CD4-positive, alpha-beta T cell treated with Interleukin-6 for 4 hours (primary cell): ENCODE results near the gene CDON.

Experiments
- DNase-seq: peaks from one replicate; pipeline ENCODE4 v3.0.0-alpha.2; 2020; ENCODE audit warnings: mixed read lengths

Gene CDON

DNA sequence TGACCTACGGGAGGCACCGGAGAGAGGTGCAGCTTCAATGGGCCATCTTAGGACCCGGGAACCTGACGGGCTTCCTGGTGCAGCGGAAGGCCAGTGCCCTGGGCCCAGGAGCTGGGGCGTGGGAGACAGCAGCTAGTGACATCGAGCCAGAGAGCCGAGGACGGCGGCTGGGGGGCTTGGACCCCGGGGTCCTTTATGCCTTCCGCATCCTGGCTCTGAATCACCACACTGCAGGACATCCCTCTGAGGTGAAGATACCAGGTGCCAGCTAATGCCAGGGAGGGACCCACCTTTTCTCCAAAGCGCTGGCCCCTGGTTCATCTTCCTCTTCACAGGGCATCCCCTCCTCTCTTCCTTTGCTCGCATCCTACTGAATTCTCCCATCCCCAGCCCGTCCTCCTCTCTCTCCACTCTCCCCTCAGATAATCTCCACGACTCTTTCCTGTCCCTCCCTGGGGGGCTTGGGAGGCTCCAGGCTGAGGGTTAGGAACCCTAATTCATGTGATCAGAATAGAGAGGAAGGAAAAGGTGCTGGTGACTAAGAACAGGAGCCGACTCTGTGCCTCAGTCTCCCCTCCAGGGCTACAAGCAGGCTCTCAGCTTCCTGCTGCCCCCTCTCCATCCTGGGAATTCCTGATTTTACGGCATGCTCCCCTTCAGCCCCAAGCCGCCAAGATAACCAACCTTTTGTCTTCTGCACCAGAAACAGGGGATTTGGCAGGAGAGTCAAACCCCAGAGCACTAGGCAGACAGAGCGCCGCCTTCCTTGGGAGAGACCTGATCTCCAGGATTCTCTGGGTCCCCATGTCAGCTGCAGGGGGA lies 108.3 kb downstream of the CDON start:
- DNase-seq, result no peak

DNA sequence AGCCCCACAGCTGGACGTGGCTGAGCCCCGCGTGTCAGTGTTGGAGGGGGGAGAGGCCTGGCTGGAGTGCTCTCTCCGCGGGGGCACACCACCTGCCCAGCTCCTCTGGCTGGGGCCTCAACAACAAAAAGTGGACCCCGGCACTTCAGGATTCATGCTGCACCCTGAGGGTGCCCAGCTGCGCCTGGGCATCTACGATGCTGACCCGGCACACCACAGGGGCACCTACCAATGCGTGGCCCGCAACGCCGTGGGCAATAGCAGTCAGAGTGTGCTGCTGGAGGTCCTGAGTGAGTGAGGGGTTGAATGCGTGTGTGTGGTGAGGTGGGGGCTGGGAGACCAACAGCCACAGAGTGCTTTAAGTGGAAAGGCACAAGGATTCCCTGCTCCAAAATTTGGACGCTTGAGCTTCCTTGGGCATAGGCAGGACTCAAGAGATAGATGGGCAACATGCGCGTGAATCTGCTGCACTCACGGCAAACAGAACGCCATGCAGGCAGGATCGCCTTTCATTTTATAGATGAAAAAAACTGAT lies 109.2 kb downstream of the CDON start:
- no peak for DNase-seq

DNA sequence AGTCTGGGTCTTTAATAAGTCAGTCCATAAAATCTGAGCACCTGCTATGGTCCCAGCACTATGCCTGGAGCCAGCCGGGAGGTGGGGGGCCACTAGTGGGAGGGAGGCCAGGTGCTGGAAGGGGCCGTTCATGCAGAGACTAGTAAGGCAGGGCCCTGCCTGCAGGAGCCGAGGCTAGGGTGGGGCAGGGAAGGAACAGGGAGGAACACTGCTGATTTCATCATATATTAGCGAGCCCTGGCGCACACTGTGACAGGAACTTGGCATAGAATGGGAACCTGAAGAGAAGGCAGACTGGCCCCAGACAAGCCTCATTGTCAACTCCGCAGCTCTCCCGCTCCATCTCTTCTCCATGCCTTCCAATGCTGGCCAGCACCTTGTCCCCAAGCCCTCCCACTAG lies 109.7 kb downstream of the CDON start:
- DNase-seq, result no peak

DNA sequence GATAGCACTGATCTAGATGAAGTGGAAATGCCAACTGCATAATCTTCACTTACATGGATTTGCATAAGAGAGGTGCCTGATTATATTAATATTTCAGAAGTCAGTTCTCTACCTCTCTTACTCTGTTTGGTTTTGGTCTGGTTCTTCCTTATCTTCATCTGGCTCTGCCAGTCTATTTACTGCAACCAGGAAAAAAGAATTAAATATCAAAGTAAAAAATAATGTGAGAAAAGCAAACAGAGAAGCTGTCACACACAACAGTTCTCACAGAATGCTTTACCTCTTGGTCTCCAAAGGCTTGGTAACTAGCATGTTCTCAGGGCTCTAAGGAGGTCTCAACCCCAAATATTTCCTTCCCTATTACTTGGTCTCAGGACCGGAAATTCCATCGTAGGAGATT lies 110.1 kb downstream of the CDON start:
- no peak for DNase-seq

DNA sequence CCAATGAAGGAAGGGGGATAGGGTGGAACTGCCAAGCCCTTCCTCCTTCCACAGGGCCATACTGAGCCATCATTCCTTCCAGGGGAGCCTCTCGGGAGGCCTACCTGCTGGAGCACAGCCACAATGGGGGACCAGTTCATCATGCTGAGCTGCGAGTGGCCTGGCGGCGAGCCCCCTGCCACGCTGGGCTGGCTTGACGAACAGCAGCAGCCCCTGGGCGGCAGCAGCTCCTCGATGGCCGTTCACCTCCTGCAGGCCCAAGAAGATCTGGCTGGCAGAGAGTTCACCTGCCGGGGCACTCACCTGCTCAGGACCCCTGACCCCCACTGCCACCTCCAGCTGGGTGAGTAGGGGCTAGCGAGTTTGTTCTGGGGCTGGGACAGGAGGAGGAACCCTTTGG lies 110.9 kb downstream of the CDON start:
- DNase-seq, result no peak

DNA sequence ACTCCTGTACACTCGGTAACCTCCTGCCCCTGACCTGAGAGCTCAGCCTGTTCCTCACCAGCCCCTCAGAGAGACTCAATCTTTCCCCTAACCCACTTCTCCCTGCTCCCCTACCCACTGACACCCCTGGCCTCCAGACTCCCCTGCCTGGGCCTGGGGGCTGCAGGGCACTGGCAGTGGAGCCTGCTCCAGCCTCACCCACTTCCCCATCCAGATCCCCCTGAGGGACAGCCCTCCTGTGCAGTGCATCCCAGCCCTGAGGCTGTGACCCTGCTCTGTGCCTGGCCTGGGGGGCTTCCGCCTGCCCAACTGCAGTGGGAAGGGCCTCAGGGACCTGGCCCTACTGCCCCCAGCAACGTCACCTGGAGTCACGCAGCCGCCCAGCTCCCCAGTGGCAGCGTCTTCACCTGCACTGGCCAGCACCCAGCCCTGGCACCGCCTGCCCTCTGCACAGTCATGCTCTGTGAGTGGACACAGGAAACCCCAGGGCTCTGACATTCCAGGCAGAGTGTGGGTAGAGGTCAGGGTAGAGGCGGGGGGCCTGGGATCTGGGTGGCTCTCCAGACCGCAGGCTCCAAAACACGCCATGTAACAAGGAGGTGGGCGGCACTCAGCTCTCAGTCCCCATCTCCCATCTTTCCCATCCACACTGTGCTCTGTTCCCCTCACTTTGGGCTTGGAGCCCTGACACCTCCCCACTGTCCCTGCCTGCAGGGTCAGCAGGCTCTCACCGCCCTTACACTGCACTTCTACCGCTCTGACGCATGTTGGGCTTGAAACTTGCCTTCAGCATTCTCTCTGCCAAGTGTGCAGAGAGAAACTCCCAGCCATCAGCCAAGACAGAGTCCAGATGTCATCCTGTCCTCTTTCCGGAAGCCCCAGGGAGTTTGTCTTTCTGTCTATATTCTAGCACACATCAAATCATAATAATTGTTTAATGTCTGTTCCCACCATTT lies 111.7 kb downstream of the CDON start:
- DNase-seq, result no peak

DNA sequence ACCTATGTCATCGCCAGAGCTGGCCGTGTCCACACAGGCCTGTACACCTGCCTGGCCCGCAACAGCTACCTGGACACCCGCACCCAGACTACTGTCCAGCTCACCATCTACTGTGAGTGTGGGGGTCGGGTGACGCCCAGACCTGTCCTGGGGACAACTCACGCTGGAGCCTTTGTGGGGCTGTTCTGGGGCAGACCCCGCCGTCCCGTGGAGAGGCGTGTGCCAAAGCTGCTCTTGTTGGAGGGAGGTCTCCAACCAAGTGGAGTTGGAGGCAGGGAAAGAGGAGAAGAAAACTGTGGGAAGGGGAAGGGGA lies 112.5 kb downstream of the CDON start:
- DNase-seq, result no peak

DNA sequence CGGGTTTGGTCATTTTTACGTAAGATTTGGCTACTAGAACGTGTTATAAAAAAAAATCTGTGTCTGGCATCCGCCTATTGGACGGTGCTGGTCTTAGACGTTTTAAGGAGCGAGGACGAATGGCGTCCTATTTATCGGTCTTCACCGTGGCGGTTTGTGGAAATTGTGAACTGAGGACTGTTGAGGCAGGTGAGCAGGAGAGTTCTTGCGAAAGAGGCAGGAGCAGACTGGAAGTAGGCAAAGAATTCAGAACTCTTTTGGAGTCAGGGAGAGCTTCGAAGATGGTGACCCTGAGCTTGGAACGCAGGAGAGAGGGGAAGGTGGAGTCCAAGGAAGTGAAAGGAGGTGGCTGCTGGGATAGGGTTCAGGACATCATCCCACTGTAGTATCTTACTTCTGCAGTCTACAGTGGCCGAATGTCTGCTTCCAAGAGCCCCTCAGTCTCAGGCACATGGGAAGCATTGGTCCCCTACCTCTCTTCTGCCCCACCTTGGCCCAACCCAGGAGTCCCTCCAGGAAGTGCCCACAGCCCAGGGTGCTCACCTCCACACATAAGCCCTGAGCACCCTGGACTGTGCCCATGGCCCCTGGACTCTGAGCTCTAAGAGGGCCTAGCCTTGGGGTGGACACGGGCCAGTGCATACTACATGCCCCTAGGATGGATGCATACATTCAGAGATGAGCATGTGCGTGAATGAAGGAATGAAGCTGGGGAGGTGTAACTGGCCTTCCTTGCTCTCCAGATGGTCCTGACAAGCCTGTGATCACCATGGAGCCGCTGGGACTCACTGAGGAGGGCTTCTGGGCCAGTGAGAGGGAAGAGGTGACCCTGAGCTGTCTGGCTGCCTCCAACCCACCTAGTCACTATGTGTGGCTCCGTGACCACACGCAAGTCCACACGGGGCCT lies 113.1 kb downstream of the CDON start:
- no peak for DNase-seq

DNA sequence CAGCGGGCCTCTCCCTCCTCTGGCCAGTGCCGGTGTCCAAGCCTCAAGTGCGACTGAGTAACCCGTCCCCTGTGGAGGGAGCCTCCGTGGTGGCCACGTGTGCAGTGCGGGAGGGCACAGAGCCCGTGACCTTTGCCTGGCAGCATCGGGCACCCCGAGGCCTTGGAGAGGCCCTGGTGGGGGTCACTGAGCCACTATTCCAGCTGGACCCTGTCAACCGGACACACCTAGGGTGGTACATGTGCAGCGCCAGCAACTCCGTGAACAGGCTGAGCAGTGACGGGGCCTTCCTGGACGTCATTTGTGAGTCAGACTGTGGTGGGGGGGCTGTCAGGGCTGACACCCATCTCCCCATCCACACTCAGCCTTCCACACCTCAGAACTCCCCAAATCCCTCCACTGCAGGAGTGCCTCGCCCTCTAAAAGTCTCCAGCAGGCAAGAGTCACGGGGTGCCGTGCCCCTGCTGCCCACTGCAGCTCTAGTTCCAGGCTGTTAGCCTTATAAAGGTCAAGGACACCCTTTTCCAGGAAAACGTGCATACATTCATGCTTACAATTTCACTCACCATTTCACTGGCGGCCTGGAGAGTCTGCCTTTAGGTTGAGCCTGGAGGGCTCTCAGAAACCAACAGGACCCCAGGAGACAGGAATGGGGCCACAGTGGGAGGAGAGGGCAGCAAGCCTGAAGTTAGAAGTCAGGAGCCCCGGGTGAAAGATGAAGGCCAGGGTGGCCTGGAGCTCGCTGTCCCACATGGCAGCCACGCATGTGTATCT lies 114.2 kb downstream of the CDON start:
- no peak for DNase-seq

DNA sequence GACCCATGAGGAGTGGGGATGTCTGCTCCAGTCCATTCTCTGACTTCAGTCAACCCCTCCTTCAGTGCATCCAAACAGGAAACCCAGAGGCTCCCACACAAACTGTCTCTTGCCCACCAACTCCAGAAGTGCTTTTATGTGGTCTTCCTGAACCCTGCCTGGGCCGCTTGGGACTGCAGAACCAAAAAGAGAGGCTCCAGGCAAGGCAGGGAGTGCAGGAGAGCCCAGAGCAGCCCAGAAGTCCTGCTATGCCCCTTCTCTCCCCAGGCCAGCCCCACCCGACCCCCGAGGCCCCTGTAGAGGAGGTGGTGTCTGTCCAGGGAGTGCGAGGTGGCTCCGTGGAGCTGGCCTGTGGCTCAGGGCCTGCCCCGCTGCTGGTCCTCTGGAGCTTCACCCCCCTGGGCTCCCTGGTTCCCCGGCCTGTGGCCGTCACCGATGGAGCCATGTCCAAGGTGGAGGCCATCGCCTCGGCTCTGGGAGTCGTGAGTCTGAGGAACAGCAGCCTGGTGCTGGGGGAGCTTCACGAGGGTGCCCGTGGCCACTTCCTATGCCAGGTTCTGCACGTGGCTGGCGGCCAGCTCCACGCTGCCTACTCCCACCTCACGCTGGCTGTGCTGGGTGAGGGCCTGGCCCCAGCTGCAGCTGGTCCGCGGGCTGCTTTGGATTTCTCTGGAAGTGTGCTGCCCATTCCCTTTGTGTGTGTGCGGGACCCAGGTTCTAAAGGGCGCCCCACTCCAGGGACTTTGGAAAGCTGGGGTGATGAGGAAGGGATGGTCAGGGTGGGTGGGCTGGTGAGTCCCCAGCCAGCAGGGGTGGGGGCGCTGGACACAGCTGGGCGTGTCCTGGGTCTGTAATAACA lies 115.0 kb downstream of the CDON start:
- DNase-seq, result no peak

DNA sequence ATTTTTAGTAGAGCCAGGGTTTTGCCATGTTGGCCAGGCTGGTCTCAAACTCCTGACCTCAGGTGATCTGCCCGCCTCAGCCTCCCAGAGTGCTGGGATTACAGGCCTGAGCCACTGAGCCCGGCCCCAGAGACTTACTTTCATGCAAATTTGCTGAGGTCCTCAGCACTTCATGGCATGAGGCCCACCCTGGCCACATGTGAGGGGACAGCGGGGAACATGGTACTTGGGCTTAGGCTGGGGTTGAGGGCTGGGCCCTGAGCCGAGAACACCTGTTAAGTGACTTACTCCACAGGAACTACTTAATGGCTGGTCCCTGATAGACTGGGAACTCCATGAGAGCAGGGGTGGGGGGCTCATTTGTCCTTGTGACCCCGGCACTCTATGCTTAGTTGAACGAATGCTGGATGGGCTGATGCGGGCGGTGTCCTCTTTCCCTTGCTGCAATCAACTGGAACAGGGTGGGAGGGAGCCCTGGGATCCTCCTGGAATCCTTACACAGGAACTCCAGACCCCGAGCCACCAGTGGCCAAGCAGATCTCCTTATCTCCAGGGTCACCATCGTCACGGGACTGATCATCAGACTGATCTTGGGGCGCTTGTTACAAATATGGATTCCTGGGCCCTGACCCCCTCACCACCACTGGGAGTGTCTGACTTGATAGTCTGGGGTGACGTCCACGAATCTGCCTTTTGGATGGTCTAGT lies 115.8 kb downstream of the CDON start:
- DNase-seq, result no peak

DNA sequence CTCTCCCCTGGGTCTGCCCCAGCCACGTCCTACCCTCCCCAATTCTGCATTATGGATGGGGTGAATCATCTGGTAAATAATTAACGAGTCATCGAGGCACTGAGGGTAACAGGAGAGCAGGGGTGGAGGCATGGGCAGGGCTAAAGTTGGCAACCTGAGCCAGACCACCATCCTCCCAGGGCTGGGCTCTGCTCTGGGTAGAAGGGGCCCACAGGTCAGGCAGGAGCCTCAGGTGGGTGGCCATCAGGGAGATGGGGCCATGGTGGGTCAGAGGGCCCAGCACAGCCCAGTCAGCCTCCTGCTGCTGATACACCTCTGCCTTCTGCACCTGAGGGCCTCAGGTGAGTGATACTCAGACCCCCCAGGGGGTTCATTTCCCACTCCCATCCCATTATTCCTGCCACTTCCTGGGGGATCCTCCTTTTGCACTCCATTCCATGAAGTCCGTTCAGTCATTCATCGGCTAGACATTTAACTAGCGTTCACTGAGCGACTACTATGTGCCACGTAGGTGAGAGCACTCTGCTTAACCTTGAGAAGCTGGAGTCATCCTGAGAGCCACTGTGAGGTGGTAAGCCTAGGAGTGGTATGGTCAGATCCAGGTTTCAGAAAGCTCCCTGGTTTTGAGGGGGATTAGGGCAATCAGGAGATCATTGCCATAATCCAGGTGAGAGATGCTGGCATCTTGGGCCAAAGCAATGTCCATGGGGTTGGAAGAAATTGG lies 116.7 kb downstream of the CDON start, which contains the start of gene VSIG10L2:
VSIG10L2 (plus strand) TSS at position 248 of the 724 bp plus-strand sequence; CDS start at position 260, 12 bp downstream.
- no peak for DNase-seq

DNA sequence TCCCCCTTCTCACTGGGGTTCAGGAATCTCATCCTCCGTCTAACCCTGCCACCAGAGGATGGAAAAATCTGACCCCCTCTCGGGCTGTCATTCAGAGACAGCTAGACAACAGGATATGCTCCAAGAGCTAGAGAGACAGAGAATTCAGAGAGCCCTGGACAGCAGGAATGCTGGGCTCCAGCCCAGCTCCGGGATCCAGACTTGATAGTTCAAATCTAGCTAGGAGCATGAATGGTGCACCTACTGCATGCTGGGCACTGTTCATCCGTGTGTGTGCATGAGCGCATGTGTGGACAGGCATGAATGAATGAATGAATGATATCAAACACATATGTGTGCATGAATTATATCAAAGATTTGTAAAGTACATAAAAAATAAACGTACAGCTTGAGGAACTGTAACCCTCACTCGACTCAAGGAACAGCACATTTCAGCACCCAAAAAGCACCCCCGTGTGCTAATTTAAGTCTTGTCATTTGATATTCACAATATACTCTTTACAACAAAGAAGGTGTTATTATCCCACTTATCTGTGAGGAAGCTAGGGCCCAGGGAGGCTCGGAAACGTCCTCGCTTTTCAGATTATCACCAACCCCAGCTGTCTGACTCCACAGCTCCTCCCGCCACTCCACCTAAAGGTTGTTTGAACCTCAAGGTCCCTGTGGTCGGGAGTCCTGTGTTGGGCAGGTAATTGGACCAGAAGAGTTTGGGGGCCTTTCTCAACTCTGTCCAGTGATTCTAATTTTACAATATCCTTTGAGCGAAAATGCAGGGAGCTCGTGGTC lies 117.5 kb downstream of the CDON start:
- no peak for DNase-seq

DNA sequence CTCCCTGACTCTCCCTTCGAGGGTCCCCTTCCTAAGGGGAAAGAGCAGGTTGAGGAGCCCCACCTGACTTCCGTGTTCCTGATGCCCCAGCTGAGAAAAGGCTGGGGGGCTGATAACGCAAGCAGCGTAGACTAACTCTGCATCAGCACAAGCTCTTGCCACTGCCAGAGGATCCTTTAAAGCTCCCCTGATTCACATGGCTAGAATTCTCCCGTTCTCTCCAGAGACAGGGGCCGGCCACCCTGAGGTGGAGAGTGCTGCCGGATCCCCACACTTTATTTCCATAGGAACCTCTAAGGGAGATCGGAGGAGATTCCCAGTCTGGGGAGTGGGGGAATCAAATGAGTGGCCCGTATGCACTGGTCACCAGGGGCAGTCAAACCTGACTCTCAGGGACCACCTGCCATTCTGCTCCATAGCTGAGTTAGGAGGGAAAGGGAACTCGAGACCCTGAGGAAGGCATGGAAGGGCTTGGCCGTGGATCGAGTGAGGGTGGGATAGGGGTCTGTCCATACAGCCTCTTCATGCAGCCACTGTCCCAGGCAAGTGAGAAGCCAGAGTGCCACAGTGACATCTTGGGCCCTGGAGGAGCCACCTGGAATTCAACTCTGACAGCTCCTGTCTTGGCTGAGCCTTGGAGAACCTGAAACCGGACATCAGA lies 118.2 kb downstream of the CDON start:
- no peak for DNase-seq

DNA sequence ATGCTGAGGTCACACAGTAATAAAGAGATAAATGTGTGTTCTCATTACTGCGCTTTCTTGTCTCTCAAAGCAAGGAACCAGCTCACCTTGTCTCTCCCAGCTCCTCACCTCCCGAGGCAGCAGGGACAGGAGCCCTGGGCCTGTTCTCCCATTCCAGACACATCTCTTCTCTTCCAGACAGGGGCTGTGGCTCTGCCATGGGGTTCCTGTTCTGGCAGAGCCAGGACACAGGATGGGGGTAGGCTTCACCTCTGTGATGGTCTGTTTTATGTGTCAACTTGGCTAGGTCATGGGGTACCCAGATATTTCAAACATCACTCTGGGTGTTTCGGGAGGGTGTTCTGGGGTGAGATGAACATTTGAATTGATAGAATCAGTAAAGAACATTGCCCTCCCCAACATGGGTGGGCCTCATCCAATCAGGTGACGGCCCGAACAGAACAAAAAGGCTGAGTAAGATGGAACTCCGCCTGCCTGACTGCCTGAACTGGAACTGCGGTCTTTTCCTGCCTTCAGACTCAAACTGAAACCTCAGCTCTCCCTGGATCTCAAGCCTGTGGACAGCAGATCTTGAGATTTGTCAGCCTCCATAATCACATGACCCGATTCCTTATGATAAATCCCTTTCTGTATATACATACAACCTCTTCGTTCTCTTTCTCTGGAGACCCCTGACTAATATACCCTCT lies 118.9 kb downstream of the CDON start:
- no peak for DNase-seq

DNA sequence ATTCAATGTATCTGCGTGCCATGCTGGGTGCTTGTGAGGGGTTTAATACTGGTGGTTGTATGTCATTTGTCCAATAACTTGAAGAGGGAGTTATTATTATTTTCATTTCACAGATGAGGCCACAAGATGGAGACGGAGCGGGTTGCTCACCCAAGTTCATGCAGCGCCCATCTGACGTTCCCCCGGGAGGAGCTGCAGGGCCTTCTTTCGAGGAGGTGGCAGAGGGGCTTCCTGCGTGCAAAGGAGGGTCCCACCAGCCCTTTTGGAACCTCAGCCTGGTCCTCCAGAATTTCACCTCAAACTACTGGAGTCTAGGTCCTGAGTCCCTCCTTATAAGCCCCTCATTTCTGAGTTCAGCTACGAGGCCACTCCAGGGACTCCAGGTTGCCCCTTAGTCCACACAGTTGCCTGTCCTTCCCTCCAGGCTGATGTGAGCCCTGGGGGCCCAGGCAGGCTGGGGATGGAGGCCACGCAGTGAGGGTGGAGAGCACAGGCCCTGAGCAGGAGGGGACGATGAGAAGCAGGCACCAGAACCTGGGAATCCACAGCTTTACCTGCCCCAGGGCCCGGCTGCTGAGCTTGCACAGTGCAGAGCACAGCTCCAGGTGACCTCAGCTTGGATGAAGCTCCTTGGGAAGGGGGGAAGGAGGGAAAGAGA lies 119.8 kb downstream of the CDON start:
- no peak for DNase-seq
